ENCODE data around the gene PEBP1.

Gene PEBP1

GRCh38 chr12:118137148-118137678 is 1.3 kb downstream of the PEBP1 start:
- H3K27ac ChIP-seq: peak overlapping the region; percentile 97
- no peak for TF ChIP-seq CTCF (conservative IDR thresholded peaks at IDR 0.05)

GRCh38 chr12:118140825-118141224 is 4.9 kb downstream of the PEBP1 start:
- no peak for TF ChIP-seq CTCF (conservative IDR thresholded peaks at IDR 0.05)
- no peak overlapping the region for H3K27ac ChIP-seq

GRCh38 chr12:118144499-118144898 is 8.6 kb downstream of the PEBP1 start:
- no peak overlapping the region for H3K27ac ChIP-seq
- no peak for TF ChIP-seq CTCF (conservative IDR thresholded peaks at IDR 0.05)

- no peak overlapping the region for H3K27ac ChIP-seq
- no peak for TF ChIP-seq CTCF (conservative IDR thresholded peaks at IDR 0.05)
These were observed 9.3 kb downstream of the PEBP1 start for GRCh38 chr12:118145113-118145797.

GRCh38 chr12:118145798-118146156 is 9.9 kb downstream of the PEBP1 start:
- TF ChIP-seq CTCF (conservative IDR thresholded peaks at IDR 0.05): no peak
- H3K27ac ChIP-seq: no peak overlapping the region

- TF ChIP-seq CTCF (conservative IDR thresholded peaks at IDR 0.05): no peak
- no peak overlapping the region for H3K27ac ChIP-seq
These were observed 12.4 kb downstream of the PEBP1 start for GRCh38 chr12:118148287-118148686.

- TF ChIP-seq CTCF (conservative IDR thresholded peaks at IDR 0.05): no peak
- no peak overlapping the region for H3K27ac ChIP-seq
These were observed 14.7 kb downstream of the PEBP1 start for GRCh38 chr12:118150625-118151024.
